ENCODE data around the gene ALG2.

The ALG2 gene

GRCh38 chr9:99264070-99264680, 42.4 kb upstream of the ALG2 start (continued):
- TF ChIP-seq PRDM10 (tag by site-specific recombination; IDR thresholded peaks at IDR 0.05) (no peak), ZNF660 (tag by site-specific recombination; IDR thresholded peaks at IDR 0.05) (no peak)

GRCh38 chr9:99262949-99263418, 41.2 kb upstream of the ALG2 start:
- TF ChIP-seq ZNF223 (tag by site-specific recombination; IDR thresholded peaks at IDR 0.05) (no peak), ZSCAN23 (tag by site-specific recombination; IDR thresholded peaks at IDR 0.05) (no peak), ZNF274 (IDR thresholded peaks at IDR 0.05; ENCODE audit: low read length) (no peak), ZNF274 (tag by site-specific recombination; IDR thresholded peaks at IDR 0.05; ENCODE audit: borderline replicate concordance) (no peak), ZNF391 (tag by site-specific recombination; IDR thresholded peaks at IDR 0.05; ENCODE audit: borderline replicate concordance, low read depth) (no peak), ZNF76 (tag by site-specific recombination; IDR thresholded peaks at IDR 0.05; ENCODE audit: borderline replicate concordance, low read depth) (no peak), ZNF488 (tag by site-specific recombination; IDR thresholded peaks at IDR 0.05) (no peak)
- no peak overlapping the region for H3K4me3 ChIP-seq (ENCODE audit: low read depth, low read length)
- POLR2A ChIA-PET, result no interaction called here
- H3K4me1 ChIP-seq (ENCODE audit: control insufficient read depth, insufficient read depth, low read length), result no peaks in the 10 kb centered on the region
- no peak overlapping the region for H3K27ac ChIP-seq (ENCODE audit: extremely low read depth, low read depth, low read length)
- CTCF ChIA-PET, result no interaction called here
- H3K36me3 ChIP-seq (ENCODE audit: control insufficient read depth in 2 of 2, insufficient read depth in 1 of 2, low read length in 2 of 2), result no peaks in the 10 kb centered on the region
- H3K9me3 ChIP-seq (ENCODE audit: control insufficient read depth, insufficient read depth, low read depth, low read length), result no peaks in the 10 kb centered on the region

GRCh38 chr9:99261923-99262322, 40.2 kb upstream of the ALG2 start:
- no peaks in the 10 kb centered on the region for H3K36me3 ChIP-seq (ENCODE audit: control insufficient read depth in 2 of 2, insufficient read depth in 1 of 2, low read length in 2 of 2)
- no peak overlapping the region for H3K27ac ChIP-seq (ENCODE audit: extremely low read depth, low read depth, low read length)
- no peak overlapping the region for H3K4me3 ChIP-seq (ENCODE audit: low read depth, low read length)
- H3K9me3 ChIP-seq (ENCODE audit: control insufficient read depth, insufficient read depth, low read depth, low read length), result no peaks in the 10 kb centered on the region
- no peaks in the 10 kb centered on the region for H3K4me1 ChIP-seq (ENCODE audit: control insufficient read depth, insufficient read depth, low read length)
- ChIA-PET CTCF (no interaction called here), POLR2A (no interaction called here)
- TF ChIP-seq ZNF580 (tag by site-specific recombination; IDR thresholded peaks at IDR 0.05) (no peak), ZNF843 (tag by site-specific recombination; IDR thresholded peaks at IDR 0.05) (no peak), ZNF548 (tag by site-specific recombination; IDR thresholded peaks at IDR 0.05) (no peak)

- no peak overlapping the region for H3K27ac ChIP-seq (ENCODE audit: extremely low read depth, low read depth, low read length)
- POLR2A ChIA-PET, result no interaction called here
- CTCF ChIA-PET, result interaction anchor here (0.7 to 1.9 kb wide), 4 partner anchors 10 to 688 kb away, joined by 3 to 8 read pairs (median 4); no protein-coding TSS in a partner anchor
- H3K9me3 ChIP-seq (ENCODE audit: control insufficient read depth, insufficient read depth, low read depth, low read length), result no peaks in the 10 kb centered on the region
- no peaks in the 10 kb centered on the region for H3K4me1 ChIP-seq (ENCODE audit: control insufficient read depth, insufficient read depth, low read length)
- H3K36me3 ChIP-seq (ENCODE audit: control insufficient read depth in 2 of 2, insufficient read depth in 1 of 2, low read length in 2 of 2), result no peaks in the 10 kb centered on the region
- no peak overlapping the region for H3K4me3 ChIP-seq (ENCODE audit: low read depth, low read length)
- TF ChIP-seq REPIN1 (tag by site-specific recombination; IDR thresholded peaks at IDR 0.05; ENCODE audit: low read depth) (no peak), YY1 (tag by site-specific recombination; IDR thresholded peaks at IDR 0.05) (no peak), ZNF530 (tag by site-specific recombination; IDR thresholded peaks at IDR 0.05; ENCODE audit: low read depth) (no peak), ZNF510 (tag by site-specific recombination; IDR thresholded peaks at IDR 0.05; ENCODE audit: insufficient replicate concordance) (no peak), ZEB2 (tag by site-specific recombination; IDR thresholded peaks at IDR 0.05) (no peak), BCL6B (tag by site-specific recombination; IDR thresholded peaks at IDR 0.05) (no peak), ZNF692 (tag by site-specific recombination; IDR thresholded peaks at IDR 0.05) (no peak), ZNF639 (tag by site-specific recombination; IDR thresholded peaks at IDR 0.05) (no peak)
Measured at GRCh38 chr9:99259231-99259918, 37.6 kb upstream of the ALG2 start.
